Endothelial cell of umbilical vein (primary cell): ENCODE data around the gene FXYD3.

Experiments used
- JUN ChIP-seq: IDR thresholded peaks from 2 replicates; pipeline ENCODE4 v1.6.1; 2011; ENCODE audit warnings: borderline replicate concordance, low read depth; ENCODE audit not compliant: insufficient read length, insufficient read depth
- POLR2A ChIP-seq: IDR thresholded peaks from 2 replicates; pipeline ENCODE4 v1.6.1; 2012; ENCODE audit warnings: low read depth, mild to moderate bottlenecking, control low read depth, low read length
- POLR2AphosphoS5 ChIP-seq: IDR thresholded peaks from 2 replicates; pipeline ENCODE4 v1.6.1; 2012; ENCODE audit warnings: low read depth, mild to moderate bottlenecking, control low read depth, low read length, moderate library complexity; ENCODE audit not compliant: insufficient read depth
- TF ChIP-seq, protein P1 (sequence below), 2 donors: IDR thresholded peaks; 1 replicate in 1 of 2; 2 replicates in 1 of 2; pipeline ENCODE4 v1.5.1; 2011; ENCODE audit warnings: low read length in 2 of 2, mild to moderate bottlenecking in 2 of 2, moderate library complexity in 2 of 2, control low read depth in 1 of 2, inconsistent platforms in 1 of 2, low read depth in 1 of 2; ENCODE audit not compliant: insufficient read depth in 1 of 2; ENCODE audit errors: extremely low read depth in 1 of 2

DNA sequence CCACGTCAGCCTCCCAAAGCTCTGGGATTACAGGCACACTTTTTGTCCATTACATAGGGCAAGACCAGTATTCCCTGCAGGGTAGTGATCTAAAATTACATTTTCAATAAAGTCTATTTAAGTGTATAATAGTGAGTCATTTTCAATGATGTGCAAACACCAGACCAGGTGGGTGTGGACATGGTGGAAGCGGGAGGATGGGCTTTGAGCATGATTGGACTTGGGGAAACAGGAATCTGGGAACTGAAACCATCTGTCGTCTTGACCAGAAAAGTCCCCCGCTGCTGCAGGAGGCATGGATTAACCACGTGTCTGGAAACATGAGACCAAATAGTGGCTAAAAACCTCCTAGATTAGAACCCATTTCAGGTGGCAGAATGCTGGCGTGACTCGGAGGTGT is 4.9 kb downstream of the FXYD3 start:
- TF ChIP-seq, protein P1, sequence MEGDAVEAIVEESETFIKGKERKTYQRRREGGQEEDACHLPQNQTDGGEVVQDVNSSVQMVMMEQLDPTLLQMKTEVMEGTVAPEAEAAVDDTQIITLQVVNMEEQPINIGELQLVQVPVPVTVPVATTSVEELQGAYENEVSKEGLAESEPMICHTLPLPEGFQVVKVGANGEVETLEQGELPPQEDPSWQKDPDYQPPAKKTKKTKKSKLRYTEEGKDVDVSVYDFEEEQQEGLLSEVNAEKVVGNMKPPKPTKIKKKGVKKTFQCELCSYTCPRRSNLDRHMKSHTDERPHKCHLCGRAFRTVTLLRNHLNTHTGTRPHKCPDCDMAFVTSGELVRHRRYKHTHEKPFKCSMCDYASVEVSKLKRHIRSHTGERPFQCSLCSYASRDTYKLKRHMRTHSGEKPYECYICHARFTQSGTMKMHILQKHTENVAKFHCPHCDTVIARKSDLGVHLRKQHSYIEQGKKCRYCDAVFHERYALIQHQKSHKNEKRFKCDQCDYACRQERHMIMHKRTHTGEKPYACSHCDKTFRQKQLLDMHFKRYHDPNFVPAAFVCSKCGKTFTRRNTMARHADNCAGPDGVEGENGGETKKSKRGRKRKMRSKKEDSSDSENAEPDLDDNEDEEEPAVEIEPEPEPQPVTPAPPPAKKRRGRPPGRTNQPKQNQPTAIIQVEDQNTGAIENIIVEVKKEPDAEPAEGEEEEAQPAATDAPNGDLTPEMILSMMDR (IDR thresholded peaks at IDR 0.05; ENCODE audit: extremely low read depth in 1 of 2, insufficient read depth in 1 of 2, low read depth in 1 of 2, low read length in 2 of 2) = no peak
- TF ChIP-seq POLR2AphosphoS5 = no peak
- no peak for TF ChIP-seq JUN
- no peak for TF ChIP-seq POLR2A
